HL-60 (cell line): ENCODE data around the gene SSH2.

Experiments used
- DNase-seq, 2 experiments: peaks; one replicate each; pipeline ENCODE4 v3.0.0-alpha.2; 2010 to 2020; ENCODE audit warnings: low read depth in 1 of 2, low spot score in 1 of 2
- H3K27ac ChIP-seq: fragments of 250-450 bp; sonication (Bioruptor Pico); replicated peaks from 2 replicates; pipeline ENCODE4 v1.5.1; 2020; ENCODE audit warnings: mild to moderate bottlenecking, moderate library complexity
- H3K27me3 ChIP-seq: fragments of 250-450 bp; sonication (Bioruptor Pico); 2 replicates; pipeline ENCODE4 v1.5.1; 2021; ENCODE audit warnings: mild to moderate bottlenecking, moderate library complexity; ENCODE audit not compliant: insufficient read depth, poor library complexity, severe bottlenecking
- H3K4me3 ChIP-seq: replicated peaks from 2 replicates; pipeline ENCODE4 v1.5.1; 2011; ENCODE audit warnings: mild to moderate bottlenecking, control low read depth, low read length; ENCODE audit not compliant: insufficient read depth
- GABPA ChIP-seq: IDR thresholded peaks from 2 replicates; pipeline ENCODE4 v1.6.1; 2012; ENCODE audit warnings: low read depth
- POLR2AphosphoS5 ChIP-seq: IDR thresholded peaks from 2 replicates; pipeline ENCODE4 v1.6.1; 2012; ENCODE audit warnings: low read depth
- SPI1 ChIP-seq: IDR thresholded peaks from 2 replicates; pipeline ENCODE4 v1.6.1; 2012; ENCODE audit warnings: low read depth, mild to moderate bottlenecking, borderline replicate concordance
- TF ChIP-seq, protein P1 (sequence below): IDR thresholded peaks from one replicate; pipeline ENCODE4 v1.5.1; 2011; ENCODE audit warnings: low read length, control low read depth, inconsistent platforms; ENCODE audit not compliant: insufficient read depth
- TF ChIP-seq, protein P2 (sequence below): IDR thresholded peaks from 2 replicates; pipeline ENCODE4 v1.6.1; 2012; ENCODE audit warnings: low read depth; ENCODE audit not compliant: insufficient replicate concordance

SSH2 gene

DNA sequence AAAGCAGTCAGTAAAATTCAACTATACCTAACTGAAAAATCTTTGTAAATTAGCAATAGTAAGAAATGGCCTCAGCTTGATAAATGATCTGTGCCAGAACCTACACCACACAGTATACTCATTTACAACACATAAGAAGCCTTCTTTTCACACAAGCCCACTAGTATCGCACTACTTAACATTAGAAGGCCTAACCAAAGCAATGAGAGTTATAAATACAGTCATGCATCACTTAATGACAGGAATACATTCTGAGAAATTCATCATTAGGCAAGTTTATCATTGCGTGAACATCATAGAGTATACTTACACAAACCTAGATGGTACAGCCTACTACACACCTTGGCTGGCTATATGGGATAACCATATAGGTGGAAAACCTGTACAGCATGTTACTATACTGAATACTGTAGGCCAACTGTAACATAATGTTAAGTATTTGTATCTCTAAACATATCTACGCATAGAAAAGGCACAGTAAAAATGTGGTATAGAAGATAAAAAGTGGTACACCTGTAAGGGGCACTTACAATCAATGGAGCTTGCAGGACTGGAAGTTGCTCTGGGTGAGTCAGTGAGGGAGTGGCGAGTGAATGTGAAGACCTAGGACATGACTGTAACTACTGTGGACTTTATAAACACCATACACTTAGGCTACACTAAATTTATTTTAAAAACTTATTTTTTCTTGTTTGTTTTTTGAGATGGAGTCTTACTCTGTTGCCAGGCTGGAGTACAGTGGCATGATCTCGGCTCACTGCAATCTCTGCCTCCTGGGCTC, 180.8 kb downstream of the SSH2 start:
- Histone ChIP-seq H3K27me3 (no peaks in the 10 kb centered on the region), H3K4me3 (no peak overlapping the region), H3K27ac (no peak overlapping the region)
- no peak for TF ChIP-seq POLR2AphosphoS5
- TF ChIP-seq, protein P1, sequence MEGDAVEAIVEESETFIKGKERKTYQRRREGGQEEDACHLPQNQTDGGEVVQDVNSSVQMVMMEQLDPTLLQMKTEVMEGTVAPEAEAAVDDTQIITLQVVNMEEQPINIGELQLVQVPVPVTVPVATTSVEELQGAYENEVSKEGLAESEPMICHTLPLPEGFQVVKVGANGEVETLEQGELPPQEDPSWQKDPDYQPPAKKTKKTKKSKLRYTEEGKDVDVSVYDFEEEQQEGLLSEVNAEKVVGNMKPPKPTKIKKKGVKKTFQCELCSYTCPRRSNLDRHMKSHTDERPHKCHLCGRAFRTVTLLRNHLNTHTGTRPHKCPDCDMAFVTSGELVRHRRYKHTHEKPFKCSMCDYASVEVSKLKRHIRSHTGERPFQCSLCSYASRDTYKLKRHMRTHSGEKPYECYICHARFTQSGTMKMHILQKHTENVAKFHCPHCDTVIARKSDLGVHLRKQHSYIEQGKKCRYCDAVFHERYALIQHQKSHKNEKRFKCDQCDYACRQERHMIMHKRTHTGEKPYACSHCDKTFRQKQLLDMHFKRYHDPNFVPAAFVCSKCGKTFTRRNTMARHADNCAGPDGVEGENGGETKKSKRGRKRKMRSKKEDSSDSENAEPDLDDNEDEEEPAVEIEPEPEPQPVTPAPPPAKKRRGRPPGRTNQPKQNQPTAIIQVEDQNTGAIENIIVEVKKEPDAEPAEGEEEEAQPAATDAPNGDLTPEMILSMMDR, result no peak
- TF ChIP-seq, protein P2, sequence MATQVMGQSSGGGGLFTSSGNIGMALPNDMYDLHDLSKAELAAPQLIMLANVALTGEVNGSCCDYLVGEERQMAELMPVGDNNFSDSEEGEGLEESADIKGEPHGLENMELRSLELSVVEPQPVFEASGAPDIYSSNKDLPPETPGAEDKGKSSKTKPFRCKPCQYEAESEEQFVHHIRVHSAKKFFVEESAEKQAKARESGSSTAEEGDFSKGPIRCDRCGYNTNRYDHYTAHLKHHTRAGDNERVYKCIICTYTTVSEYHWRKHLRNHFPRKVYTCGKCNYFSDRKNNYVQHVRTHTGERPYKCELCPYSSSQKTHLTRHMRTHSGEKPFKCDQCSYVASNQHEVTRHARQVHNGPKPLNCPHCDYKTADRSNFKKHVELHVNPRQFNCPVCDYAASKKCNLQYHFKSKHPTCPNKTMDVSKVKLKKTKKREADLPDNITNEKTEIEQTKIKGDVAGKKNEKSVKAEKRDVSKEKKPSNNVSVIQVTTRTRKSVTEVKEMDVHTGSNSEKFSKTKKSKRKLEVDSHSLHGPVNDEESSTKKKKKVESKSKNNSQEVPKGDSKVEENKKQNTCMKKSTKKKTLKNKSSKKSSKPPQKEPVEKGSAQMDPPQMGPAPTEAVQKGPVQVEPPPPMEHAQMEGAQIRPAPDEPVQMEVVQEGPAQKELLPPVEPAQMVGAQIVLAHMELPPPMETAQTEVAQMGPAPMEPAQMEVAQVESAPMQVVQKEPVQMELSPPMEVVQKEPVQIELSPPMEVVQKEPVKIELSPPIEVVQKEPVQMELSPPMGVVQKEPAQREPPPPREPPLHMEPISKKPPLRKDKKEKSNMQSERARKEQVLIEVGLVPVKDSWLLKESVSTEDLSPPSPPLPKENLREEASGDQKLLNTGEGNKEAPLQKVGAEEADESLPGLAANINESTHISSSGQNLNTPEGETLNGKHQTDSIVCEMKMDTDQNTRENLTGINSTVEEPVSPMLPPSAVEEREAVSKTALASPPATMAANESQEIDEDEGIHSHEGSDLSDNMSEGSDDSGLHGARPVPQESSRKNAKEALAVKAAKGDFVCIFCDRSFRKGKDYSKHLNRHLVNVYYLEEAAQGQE, result no peak
- no peak for TF ChIP-seq GABPA
- no peak for TF ChIP-seq SPI1
- DNase-seq, result no peak

DNA sequence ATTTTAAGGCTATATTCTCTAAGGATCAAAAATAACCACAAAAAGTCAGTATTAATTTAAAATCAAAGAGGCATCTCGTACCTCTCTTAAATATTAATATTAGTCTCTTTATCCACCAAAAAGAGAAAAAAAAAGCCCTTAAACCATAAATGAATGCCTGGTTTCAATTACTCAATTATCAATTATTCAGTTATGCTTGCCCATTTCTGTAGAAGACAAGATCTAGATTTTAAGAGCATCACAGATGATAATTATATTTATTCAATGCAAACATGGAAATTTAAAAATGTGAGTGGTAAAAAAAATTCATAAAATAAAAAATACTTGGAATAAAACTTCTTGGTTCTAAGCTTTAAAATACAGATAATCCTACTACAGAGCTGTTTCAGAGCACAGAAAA, 181.6 kb downstream of the SSH2 start:
- H3K4me3 ChIP-seq, result no peak overlapping the region
- H3K27me3 ChIP-seq, result no peaks in the 10 kb centered on the region
- no peak overlapping the region for H3K27ac ChIP-seq
- TF ChIP-seq, protein P2, result no peak
- TF ChIP-seq POLR2AphosphoS5 (no peak), SPI1 (no peak), GABPA (no peak)
- TF ChIP-seq, protein P1, result no peak
- no peak for DNase-seq

DNA sequence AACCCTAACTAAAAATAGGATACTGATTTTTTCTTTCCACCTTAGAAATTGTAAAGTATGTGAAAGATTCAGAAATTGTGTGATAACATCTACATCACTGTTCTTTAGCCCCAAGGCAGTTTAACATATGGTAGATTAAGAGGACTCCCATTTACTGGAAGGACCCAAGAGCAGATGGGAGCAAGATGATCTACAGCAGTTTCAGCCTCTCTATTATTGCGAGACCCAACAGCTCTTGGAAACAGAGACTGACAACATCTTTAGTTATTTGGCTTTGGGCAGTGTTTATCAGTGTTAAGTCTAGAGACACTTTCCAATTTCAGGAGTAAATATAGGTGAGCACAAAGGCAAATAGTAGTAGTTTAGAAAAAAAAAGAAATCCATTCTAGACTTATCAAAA, 182.4 kb downstream of the SSH2 start:
- no peak overlapping the region for H3K4me3 ChIP-seq
- no peak for DNase-seq
- TF ChIP-seq POLR2AphosphoS5 (no peak), GABPA (no peak)
- no peak overlapping the region for H3K27ac ChIP-seq
- no peaks in the 10 kb centered on the region for H3K27me3 ChIP-seq

DNA sequence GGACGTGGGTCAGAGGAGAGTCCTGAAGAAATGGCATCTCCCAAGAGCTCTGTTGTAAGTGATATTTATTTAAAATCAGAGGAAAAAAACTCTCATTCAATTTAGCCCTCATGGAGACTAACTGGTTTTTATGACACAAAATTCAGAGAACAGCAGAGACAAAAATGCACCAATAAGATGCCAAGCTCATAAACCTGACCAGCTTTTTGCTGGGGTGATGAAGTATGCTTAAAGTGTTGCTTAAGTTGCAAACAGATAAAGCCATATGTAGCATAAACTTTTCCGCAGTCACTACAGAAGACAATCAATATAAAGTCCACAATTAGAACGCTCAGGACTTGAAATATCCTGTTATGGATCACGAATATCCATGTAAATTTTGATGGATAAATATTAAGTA, 183.4 kb downstream of the SSH2 start:
- H3K4me3 ChIP-seq, result no peak overlapping the region
- H3K27ac ChIP-seq, result no peak overlapping the region
- TF ChIP-seq, protein P2, result no peak
- TF ChIP-seq, protein P1, result no peak
- TF ChIP-seq POLR2AphosphoS5 (no peak), SPI1 (no peak), GABPA (no peak)
- no peaks in the 10 kb centered on the region for H3K27me3 ChIP-seq
- no peak for DNase-seq
